AG10803 (cell line): ENCODE results near the gene HOXC6.
A peak's percentile ranks its signal among the peaks of the same experiment; 100 is the strongest.

Experiments used
- DNase-seq: peaks from one replicate; pipeline ENCODE4 v3.0.0; 2010; ENCODE audit warnings: low read depth
- H3K4me3 ChIP-seq: 2 replicates; pipeline ENCODE4 v1.5.1; 2011; ENCODE audit warnings: mild to moderate bottlenecking, low read length, control low read depth
- TF ChIP-seq, protein P1 (sequence below): conservative IDR thresholded peaks from 2 replicates; pipeline ENCODE4 v1.5.1; 2011; ENCODE audit warnings: mild to moderate bottlenecking, low read length, control low read depth, inconsistent platforms

HOXC6 gene

DNA sequence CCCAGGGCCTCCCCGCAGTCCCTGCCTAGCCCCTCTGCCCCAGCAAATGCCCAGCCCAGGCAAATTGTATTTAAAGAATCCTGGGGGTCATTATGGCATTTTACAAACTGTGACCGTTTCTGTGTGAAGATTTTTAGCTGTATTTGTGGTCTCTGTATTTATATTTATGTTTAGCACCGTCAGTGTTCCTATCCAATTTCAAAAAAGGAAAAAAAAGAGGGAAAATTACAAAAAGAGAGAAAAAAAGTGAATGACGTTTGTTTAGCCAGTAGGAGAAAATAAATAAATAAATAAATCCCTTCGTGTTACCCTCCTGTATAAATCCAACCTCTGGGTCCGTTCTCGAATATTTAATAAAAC, 2.2 kb downstream of the HOXC6 start:
- H3K4me3 ChIP-seq: peak overlapping the region; percentile 98
- DNase-seq: no peak
- TF ChIP-seq, protein P1, sequence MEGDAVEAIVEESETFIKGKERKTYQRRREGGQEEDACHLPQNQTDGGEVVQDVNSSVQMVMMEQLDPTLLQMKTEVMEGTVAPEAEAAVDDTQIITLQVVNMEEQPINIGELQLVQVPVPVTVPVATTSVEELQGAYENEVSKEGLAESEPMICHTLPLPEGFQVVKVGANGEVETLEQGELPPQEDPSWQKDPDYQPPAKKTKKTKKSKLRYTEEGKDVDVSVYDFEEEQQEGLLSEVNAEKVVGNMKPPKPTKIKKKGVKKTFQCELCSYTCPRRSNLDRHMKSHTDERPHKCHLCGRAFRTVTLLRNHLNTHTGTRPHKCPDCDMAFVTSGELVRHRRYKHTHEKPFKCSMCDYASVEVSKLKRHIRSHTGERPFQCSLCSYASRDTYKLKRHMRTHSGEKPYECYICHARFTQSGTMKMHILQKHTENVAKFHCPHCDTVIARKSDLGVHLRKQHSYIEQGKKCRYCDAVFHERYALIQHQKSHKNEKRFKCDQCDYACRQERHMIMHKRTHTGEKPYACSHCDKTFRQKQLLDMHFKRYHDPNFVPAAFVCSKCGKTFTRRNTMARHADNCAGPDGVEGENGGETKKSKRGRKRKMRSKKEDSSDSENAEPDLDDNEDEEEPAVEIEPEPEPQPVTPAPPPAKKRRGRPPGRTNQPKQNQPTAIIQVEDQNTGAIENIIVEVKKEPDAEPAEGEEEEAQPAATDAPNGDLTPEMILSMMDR: no peak

DNA sequence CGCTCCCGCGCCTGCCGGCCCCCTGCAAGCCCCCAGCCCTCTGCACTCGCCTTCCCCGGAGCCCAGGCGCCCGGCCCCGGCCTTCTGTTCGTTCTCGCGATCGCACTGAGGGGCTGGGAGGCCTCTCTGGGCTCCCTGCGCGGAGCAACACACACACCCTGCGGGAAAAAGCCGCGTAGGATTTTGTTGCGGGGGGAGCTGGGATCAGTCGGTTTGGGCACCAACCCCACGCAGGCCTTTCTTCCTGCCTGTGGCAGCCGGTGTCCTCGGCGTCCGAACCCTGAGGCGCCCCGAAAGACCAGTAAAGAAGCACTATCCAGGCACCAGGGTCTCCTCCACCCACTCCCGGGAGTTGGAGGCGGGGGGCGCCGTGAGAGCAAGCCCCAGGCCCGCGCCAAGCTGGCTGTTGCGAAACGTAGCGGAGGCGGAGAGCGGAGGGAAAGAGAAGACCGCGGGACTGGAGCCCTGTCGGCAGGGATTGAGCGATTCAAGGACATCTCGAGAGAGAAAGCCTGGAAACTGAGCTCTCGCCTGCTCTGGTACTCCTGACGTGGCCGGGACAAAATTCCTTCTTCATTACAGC, 2.7 kb downstream of the HOXC6 start:
- peak; percentile 86 for DNase-seq
- H3K4me3 ChIP-seq: peak overlapping the region; percentile 98
- TF ChIP-seq, protein P1: no peak; the same call in 1 of the 2 replicates

DNA sequence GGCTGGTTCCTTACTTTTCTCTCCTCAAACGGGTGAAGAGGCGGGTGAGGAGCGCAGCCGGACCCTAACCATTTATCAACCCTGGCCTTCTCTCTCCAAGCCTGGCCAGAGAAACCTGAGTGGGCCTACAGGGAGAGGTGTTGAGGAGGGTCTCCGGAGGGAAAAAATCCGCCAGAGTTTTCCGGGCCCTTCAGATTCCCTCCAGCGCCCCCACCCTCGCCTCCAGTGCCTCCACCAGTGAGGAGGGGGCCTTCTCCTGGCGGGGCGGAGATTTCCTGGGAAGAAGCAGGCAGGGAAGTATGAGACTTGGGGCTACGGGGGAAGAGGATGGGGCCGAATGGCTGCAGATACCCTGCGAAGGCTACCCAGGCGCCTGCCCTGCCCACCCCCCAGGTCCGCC, 3.2 kb downstream of the HOXC6 start:
- TF ChIP-seq, protein P1: no peak
- H3K4me3 ChIP-seq: peak overlapping the region; percentile 98
- no peak for DNase-seq

DNA sequence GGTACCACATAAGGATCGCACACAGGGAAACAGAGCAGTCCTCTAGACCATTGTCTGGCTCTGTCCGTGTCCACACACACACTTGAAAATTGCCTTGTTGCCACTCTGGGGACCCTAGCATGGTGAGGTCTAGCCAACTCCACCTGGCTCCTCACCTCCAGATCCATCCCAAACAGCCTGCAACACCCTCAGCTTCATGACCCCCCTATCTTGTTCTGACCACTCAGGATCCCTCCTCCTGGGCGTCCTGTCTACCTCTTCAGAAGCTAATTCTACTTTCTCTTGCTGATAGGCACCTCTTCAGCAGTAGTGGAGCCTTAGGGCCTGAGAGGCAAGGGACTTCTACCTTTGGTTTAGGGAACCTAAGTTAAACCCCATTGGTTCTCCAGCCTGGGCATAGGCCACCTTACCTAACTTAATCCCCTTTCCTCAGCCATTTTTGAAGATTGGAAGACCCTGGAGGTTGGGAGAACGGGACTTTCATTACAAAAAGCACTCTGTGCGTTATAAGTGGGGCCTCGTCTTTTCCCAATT, 3.9 kb downstream of the HOXC6 start:
- TF ChIP-seq, protein P1: no peak
- peak overlapping the region; percentile 3; the same call in 1 of the 2 replicates for H3K4me3 ChIP-seq
- no peak for DNase-seq

GRCh38 chr12:54032627-54033100, 4.4 kb downstream of the HOXC6 start, which contains the start of gene HOXC5:
Gene HOXC5, plus strand, starts transcription at chr12:54033050. Its CDS starts 73 bp downstream, at chr12:54033123.
- TF ChIP-seq, protein P1: peak; percentile 97
- H3K4me3 ChIP-seq: peak within 1 kb of the TSS; percentile 56
- peak; percentile 90 for DNase-seq

DNA sequence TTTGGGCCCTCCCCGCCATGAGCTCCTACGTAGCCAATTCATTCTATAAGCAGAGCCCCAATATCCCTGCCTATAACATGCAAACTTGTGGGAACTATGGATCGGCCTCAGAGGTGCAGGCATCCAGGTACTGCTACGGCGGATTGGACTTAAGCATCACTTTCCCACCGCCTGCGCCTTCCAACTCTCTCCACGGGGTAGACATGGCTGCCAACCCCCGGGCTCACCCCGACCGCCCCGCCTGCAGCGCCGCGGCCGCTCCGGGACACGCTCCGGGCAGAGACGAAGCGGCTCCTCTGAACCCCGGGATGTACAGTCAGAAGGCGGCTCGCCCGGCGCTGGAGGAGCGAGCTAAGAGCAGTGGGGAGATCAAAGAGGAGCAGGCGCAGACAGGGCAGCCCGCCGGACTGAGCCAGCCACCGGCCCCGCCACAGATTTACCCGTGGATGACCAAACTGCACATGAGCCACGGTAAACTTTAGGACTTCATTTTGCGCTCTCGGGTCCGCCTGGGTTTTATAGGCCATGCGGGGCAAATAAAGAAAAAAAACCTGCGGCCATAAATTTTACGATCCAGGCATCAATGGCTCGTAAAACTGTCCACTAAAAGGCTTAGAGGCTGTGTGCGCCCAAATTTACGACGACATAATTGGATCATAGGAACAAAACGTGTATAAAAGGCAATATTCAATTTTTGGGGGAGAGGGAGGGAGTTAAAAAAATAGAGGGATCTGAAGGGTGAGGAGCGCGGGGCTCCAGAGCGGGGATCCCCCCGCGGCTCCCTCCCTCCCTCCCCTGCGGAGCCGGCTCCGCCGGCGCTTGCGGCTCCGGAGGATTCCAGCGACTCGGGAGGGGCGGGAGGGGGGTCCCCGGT, 5.1 kb downstream of the HOXC6 start:
- peak overlapping the region; percentile 56 for H3K4me3 ChIP-seq
- DNase-seq: peak; percentile 61
- TF ChIP-seq, protein P1: no peak
